Endothelial cell of umbilical vein (primary cell): ENCODE data around the gene PGR.

Experiments used
- EZH2 ChIP-seq: IDR thresholded peaks from 2 replicates; pipeline ENCODE4 v1.6.1; 2012; ENCODE audit warnings: borderline replicate concordance, low read depth, mild to moderate bottlenecking, moderate library complexity, low read length, inconsistent platforms; ENCODE audit not compliant: severe bottlenecking
- FOS ChIP-seq: IDR thresholded peaks from 2 replicates; pipeline ENCODE4 v1.6.1; 2011; ENCODE audit warnings: mild to moderate bottlenecking, low read length, moderate library complexity, borderline replicate concordance; ENCODE audit not compliant: insufficient read depth
- GATA2 ChIP-seq: IDR thresholded peaks from 2 replicates; pipeline ENCODE4 v1.7.0; 2011; ENCODE audit warnings: low read depth, mild to moderate bottlenecking, moderate library complexity, mixed read lengths, low read length; ENCODE audit not compliant: insufficient read length, insufficient read depth
- JUN ChIP-seq: IDR thresholded peaks from 2 replicates; pipeline ENCODE4 v1.6.1; 2011; ENCODE audit warnings: borderline replicate concordance, low read depth; ENCODE audit not compliant: insufficient read length, insufficient read depth
- MYC ChIP-seq: IDR thresholded peaks from one replicate; pipeline ENCODE4 v1.6.1; 2011; ENCODE audit warnings: mild to moderate bottlenecking, low read depth, low read length
- POLR2A ChIP-seq: IDR thresholded peaks from 2 replicates; pipeline ENCODE4 v1.6.1; 2012; ENCODE audit warnings: low read depth, mild to moderate bottlenecking, control low read depth, low read length
- POLR2AphosphoS5 ChIP-seq: IDR thresholded peaks from 2 replicates; pipeline ENCODE4 v1.6.1; 2012; ENCODE audit warnings: low read depth, mild to moderate bottlenecking, control low read depth, low read length, moderate library complexity; ENCODE audit not compliant: insufficient read depth
- TF ChIP-seq, protein P1 (sequence below), 2 donors: IDR thresholded peaks; 1 replicate in 1 of 2; 2 replicates in 1 of 2; pipeline ENCODE4 v1.5.1; 2011; ENCODE audit warnings: low read length in 2 of 2, mild to moderate bottlenecking in 2 of 2, moderate library complexity in 2 of 2, control low read depth in 1 of 2, inconsistent platforms in 1 of 2, low read depth in 1 of 2; ENCODE audit not compliant: insufficient read depth in 1 of 2; ENCODE audit errors: extremely low read depth in 1 of 2
- TF ChIP-seq, protein P2 (sequence below): IDR thresholded peaks from 2 replicates; pipeline ENCODE4 v1.6.1; 2011; ENCODE audit not compliant: insufficient read depth, insufficient read length

DNA sequence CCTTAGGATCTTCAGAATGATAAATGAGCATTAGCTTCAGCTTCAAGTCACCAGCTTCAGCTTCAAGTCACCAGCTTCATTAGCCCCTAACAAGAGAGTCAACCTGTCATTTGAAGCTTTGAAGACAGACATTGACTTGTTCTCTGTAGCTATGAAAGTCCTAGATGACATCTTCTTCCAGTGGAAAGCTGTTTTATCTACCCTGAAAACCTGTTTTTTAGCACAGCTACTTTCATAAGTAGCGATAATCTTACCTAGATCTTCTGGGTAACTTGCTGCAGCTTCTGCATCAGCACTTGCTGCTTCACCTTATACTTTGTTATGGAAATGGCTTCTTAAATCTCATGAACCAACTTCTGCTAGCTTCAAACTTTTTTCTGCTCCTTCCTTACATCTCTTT is 85.7 kb downstream of the PGR start:
- no peak for TF ChIP-seq POLR2A
- no peak for TF ChIP-seq JUN
- TF ChIP-seq, protein P1, sequence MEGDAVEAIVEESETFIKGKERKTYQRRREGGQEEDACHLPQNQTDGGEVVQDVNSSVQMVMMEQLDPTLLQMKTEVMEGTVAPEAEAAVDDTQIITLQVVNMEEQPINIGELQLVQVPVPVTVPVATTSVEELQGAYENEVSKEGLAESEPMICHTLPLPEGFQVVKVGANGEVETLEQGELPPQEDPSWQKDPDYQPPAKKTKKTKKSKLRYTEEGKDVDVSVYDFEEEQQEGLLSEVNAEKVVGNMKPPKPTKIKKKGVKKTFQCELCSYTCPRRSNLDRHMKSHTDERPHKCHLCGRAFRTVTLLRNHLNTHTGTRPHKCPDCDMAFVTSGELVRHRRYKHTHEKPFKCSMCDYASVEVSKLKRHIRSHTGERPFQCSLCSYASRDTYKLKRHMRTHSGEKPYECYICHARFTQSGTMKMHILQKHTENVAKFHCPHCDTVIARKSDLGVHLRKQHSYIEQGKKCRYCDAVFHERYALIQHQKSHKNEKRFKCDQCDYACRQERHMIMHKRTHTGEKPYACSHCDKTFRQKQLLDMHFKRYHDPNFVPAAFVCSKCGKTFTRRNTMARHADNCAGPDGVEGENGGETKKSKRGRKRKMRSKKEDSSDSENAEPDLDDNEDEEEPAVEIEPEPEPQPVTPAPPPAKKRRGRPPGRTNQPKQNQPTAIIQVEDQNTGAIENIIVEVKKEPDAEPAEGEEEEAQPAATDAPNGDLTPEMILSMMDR (IDR thresholded peaks at IDR 0.05; ENCODE audit: extremely low read depth in 1 of 2, insufficient read depth in 1 of 2, low read depth in 1 of 2, low read length in 2 of 2): no peak
- TF ChIP-seq POLR2AphosphoS5: no peak
- no peak for TF ChIP-seq EZH2
- TF ChIP-seq, protein P2, sequence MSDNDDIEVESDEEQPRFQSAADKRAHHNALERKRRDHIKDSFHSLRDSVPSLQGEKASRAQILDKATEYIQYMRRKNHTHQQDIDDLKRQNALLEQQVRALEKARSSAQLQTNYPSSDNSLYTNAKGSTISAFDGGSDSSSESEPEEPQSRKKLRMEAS: no peak
- TF ChIP-seq FOS: no peak
- TF ChIP-seq GATA2: no peak
- no peak for TF ChIP-seq MYC
